SIG-M5 treated with dmso at 0.1 percent for 504 hours (cell line): ENCODE results near the gene TMEM119.
"Not testable (repeated sequence)": the region's sequence is repeated elsewhere in the genome, so short reads cannot be mapped to it uniquely, and the experiment has no call there.

Source experiments
- DNase-seq: peaks from one replicate; lab custom pipeline; 2025; ENCODE audit not compliant: unreplicated experiment; lab: John Stamatoyannopoulos, UW

Gene TMEM119

GRCh38 chr12:108567406-108568337 lies 30.2 kb downstream of the TMEM119 start:
- no peak for DNase-seq

- DNase-seq, result no peak
Measured at GRCh38 chr12:108566452-108566851, 31.4 kb downstream of the TMEM119 start.

GRCh38 chr12:108565976-108566375 lies 31.9 kb downstream of the TMEM119 start:
- DNase-seq, result no peak

GRCh38 chr12:108565146-108565545 lies 32.7 kb downstream of the TMEM119 start:
- DNase-seq, result no peak

GRCh38 chr12:108564724-108565123 lies 33.2 kb downstream of the TMEM119 start:
- DNase-seq, result no peak

GRCh38 chr12:108563804-108564151 lies 34.1 kb downstream of the TMEM119 start:
- no peak for DNase-seq

- DNase-seq, result peak; percentile 94
Measured at GRCh38 chr12:108563136-108563803, 34.6 kb downstream of the TMEM119 start.

GRCh38 chr12:108562348-108563135 lies 35.3 kb downstream of the TMEM119 start, which contains the start of gene ISCU:
Gene ISCU, plus strand, starts transcription at chr12:108562596. Its CDS starts 27 bp downstream, at chr12:108562623.
- peak; percentile 93 for DNase-seq

- DNase-seq, result peak; percentile 67
Measured at GRCh38 chr12:108561852-108562347, 36.0 kb downstream of the TMEM119 start.

- peak; percentile 98 for DNase-seq
Measured at GRCh38 chr12:108560752-108561719, 36.8 kb downstream of the TMEM119 start, which contains the start of gene SART3. Gene SART3, minus strand, starts transcription at chr12:108561173. Its CDS starts 19 bp downstream, at chr12:108561154.

- peak; percentile 24 for DNase-seq
Measured at GRCh38 chr12:108560321-108560721, 37.6 kb downstream of the TMEM119 start.

GRCh38 chr12:108559748-108560147 lies 38.1 kb downstream of the TMEM119 start:
- DNase-seq, result no peak

- no peak for DNase-seq
Measured at GRCh38 chr12:108559007-108559655, 38.8 kb downstream of the TMEM119 start.

- DNase-seq, result not testable (repeated sequence)
Measured at GRCh38 chr12:108555383-108555782, 42.5 kb downstream of the TMEM119 start.

GRCh38 chr12:108553799-108554198 lies 44.1 kb downstream of the TMEM119 start:
- no peak for DNase-seq

- DNase-seq, result no peak
Measured at GRCh38 chr12:108551535-108551934, 46.3 kb downstream of the TMEM119 start.

GRCh38 chr12:108548954-108549521 lies 48.8 kb downstream of the TMEM119 start:
- no peak for DNase-seq

- no peak for DNase-seq
Measured at GRCh38 chr12:108547686-108548085, 50.2 kb downstream of the TMEM119 start.

- no peak for DNase-seq
Measured at GRCh38 chr12:108543652-108544051, 54.2 kb downstream of the TMEM119 start.
